NCI-H1694 (cell line): ENCODE measurements around the gene ZSCAN10.

Source experiments
- DNase-seq: peaks from one replicate; lab custom pipeline; 2025; lab: John Stamatoyannopoulos, UW

Gene ZSCAN10

DNA sequence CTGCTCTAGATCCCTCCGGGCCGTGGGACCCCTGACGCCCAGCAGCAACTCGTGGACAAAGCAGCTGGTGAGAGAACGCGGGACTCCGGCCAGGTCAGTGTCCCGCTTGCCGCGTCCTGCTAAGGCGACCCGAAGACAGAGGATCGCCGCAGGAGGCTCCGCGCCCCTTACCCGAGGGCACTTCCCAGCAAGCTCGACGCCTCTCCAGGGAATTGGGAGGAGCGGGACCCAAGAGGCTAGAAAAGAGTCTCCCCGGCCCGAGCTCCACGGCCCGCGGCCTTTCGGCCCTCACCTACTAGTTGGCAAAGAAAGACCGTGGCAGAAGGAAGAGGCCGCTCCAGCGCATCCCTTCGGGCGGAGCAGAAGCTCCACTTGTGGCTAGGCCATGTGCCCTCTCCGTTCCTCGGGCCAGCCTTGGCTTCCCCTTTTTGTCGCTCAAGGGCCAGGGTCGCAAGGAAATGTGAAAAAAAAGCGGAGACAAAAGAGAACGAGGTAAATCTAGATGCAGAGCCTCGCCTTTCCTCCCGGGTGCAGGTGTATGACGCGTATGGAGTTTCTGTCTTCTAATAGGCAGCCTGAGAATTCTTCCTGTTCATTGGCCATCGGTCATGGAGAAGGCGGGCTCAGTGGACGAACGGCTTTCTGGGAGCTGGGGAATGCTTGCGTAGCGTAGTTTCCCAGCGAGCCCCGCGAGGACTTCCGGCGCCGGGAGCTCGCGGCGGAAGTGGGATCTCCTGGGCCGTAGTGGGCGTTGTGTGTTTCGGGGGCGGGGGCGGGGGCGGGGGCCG, 35.4 kb upstream of the ZSCAN10 start, which contains the start of gene ZNF213:
TSS of gene ZNF213 (plus strand) at position 692 of the 788 bp plus-strand sequence. CDS start 2,252 bp downstream, outside the sequence.
- peak; percentile 97 for DNase-seq

DNA sequence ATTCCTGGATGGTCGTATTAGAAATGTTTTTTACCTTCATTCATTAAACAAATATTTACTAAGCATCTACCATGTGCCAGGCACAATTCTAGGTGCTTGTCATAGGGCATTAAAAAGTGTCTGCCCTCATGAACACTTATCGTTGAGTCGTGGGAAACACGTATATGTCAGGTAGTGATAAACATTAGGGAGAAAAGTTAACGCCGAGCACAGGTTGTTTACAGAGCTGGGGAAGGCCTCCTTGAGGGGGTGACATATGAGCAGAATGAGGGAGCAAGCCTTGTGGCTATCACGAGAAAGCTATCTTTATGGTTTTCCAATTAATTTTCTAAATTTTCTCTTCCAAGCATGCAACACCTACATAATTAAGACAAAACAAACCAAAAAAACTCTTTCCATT, 34.8 kb upstream of the ZSCAN10 start:
- DNase-seq, result no peak

DNA sequence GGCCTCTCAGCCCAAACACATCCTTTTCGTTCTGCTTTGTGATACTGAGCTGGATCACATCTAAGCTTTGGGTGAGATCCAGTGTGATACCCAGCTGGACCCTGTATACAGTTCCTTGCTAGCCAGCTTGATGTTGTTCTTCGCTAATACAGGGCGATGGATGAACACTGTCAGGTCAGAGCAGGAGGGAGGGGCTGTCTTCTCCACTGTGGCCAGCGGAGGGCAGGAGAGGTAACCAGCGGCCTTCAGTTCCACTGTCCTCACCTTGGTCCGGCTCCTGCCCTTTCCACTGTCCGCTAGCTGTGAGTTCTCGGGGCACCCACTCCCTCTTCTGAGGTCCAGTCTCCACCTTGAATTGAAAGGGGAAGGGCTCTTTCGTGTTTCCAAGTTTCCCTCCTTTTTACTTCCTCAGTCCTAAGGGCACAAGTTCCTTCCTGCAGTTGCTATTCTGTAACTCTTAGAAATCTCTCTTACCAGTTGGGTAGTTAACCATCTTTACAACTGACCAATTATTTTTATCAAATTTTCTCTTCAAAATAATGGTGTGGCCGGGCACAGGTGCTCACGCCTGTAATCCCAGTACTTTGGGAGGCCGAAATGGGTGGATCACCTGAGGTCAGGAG, 32.8 kb upstream of the ZSCAN10 start:
- no peak for DNase-seq

DNA sequence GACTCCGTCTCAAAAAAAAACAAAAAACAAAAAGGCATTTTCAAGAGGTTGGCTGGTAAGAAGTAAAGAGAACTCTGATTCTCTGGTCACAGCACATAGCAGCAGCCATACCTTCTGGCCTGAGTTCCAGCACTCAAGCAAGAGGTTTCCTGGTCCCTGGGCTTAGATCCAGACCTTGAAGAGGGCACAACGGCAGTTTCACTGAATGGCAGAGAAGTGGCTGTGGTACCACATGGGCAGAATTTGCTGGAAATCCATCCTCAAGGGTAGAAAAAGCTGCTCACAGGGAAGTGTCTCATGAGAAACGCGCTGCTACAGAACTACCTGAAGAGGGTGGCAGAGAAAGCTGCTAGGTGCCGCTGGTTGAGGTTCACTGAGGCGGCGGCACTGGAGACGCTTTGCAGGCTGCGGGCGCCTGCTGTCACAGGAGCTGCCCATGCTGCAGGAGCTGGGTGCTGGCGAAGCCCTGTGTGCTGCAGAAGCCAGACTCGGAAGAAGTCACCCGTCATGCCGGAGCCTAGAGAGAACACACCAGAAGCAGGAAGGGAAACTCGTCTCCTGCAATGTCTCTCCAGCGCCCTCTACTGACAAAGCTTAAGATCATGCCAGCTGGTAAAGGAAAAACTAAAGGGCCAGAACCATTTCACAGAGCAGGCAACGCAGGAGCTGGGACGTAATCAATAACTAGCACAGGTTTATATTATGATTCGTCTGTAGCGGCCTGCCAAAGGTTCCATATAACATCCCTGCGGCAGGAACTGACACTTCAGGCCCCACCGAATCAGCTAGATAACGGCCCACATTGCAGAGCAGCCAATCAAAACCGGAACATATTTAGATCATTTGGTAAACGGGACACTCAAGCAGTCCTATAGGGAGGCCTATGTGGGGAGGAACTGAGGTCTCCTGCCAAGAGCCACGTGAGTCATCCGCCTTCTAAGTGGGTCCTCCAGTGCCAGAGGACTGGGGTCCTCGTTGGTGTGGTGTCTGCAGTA, 30.3 kb upstream of the ZSCAN10 start:
- peak; percentile 80 for DNase-seq

DNA sequence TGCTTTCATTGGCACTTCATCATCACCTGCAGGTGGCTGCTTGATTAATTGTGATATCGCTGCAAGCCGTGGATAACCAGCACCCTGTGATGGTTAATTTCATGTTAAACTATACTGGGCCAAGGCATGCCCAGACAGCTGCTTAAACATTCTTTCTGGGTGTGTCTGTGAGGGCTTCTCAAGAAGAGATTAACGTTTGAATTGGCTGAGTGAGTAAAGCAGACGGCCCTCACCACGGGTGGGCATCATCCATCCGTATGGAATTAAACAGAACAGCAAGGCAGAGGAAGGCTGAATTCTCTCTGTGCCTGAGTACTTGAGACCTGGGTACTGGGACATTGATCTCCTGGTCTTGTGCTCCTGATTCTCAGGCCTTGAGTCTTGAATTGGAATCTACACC, 28.7 kb upstream of the ZSCAN10 start:
- no peak for DNase-seq

DNA sequence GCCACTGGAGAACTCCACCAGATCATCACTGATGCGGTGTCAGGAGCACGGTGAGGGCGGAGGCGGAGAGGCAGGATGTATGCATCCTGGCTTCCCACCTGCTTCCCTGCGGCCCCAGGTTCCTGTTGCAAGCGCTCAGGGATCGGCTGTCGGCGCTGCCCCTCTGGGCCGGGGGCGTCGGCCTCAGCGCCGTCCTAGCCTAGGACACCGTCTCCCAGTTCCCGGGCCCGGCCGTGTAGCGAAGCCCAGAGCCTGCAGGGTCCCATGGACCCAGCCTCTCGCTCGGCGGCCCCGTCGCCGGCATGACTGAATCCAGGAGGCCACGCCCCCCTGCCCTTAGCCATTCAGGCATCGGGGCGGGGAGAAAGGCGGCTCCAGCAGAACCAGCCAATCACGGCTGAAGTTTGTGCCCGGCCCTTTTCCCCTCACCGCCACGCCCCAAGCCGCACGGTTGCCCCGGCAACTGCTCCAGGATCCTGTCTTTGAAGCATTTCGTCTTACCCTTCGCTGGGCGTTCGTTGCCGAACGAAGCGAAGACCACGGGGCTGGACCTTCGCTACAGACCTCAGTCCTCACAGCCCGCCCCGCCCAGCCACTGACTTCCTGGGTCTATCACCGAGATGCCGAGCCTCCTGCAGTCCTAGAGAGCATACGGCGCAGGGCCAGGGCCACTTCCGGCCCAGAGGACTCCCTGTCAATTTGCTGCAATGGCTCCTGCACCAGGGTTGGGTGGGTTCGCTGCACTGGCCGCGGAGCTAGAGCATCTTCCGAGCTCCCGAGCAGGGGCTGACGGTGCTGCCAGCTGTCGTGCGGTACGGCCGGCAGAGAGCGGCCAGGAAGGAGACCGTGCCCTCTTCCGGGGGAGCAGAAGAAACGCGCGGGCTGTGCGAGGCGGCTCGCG, 25.1 kb upstream of the ZSCAN10 start:
- DNase-seq, result peak; percentile 89

DNA sequence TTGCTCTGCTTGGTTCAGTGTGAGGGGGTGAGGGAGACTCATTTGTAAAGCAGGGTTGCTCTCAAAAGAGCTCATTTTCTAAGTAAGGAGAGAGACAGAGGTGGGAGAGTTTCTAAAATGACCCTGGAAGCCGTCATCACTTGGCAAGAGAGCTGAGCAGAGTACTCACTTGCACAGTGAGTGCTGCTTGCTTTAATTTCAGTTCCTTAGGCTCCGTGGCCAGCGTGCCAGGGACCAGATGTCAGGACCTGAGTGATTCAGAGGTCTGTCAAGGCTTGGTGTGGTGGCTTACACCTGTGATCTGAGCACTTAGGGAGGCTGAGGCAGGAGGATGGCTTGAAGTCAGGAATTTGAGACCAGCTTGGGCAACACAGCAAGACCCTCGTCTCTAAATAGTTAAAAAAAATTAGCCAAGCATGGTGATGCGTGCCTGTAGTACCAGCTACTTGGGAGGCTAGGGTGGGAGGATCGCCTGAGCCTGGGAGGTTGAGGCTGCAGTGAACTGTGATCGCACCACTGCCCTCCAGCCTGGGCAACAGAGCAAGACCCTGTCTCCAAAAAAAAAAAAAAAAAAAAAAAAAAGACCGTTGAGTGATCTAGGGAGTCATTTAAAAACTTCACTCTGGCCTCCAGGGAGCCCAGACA, 24.0 kb upstream of the ZSCAN10 start:
- no peak for DNase-seq

DNA sequence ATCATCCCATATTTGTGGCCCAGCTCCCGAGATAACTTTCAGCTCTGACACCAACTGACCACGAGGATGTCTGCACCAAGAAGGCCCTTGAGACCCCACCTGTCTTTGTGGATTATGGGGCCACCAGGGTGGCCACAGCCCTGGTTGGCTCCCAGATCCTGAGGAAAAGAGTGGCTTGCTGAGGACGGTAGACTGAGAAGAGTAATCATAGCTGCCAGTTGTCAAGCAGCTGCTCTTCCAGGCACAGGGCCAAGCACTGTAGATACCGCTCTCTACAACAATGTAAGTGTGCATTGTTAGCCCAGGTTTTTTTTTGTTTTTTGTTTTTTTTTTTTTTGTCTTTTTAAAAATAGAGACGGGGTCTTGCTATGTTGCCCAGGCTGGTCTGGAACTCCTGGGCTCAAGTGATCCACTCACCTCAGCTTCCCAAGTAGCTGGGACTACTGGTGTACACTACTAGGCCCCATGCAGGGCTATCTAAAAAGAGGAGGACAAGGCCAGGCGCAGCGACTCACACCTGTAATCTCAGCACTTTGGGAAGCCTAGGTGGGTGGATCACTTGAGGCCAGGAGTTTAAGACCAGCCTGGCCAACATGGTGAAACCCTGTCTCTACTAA, 22.9 kb upstream of the ZSCAN10 start:
- peak; percentile 49 for DNase-seq

DNA sequence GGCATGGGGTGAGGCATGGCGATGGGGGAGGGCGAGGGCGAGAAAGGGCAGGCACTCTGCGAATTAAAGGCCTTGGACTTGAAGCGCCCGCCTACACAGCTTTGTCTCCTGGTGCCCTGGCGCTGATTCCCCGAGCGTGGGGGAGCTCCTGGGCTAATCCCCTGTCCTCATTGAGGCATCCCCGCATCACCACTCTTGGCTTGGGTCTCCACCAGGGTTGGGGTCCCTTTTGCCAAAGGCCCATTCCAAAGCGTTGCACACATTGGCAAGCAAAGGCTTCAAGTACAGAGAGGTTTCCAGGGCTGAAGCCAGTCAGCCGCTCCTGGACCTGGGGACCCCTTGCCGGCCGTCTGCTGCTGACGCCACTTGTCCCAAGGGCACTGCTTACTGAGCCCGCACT, 21.3 kb upstream of the ZSCAN10 start:
- no peak for DNase-seq

DNA sequence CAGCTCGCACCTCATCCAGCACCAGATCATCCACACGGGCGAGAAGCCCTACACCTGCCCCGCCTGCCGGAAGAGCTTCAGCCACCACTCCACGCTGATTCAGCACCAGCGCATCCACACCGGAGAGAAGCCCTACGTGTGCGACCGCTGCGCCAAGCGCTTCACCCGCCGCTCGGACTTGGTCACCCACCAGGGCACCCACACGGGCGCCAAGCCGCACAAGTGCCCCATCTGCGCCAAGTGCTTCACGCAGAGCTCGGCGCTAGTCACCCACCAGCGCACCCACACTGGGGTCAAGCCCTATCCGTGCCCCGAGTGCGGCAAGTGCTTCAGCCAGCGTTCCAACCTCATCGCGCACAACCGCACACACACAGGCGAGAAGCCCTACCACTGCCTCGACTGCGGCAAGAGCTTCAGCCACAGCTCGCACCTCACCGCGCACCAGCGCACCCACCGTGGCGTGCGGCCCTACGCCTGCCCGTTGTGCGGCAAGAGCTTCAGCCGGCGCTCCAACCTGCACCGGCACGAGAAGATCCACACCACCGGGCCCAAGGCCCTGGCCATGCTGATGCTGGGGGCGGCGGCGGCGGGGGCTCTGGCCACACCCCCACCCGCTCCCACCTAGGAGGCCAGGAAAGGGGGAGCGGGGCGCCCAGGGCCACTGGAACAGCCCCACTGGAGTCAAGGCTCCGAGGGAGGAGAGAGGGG, 20.8 kb upstream of the ZSCAN10 start:
- DNase-seq, result no peak

DNA sequence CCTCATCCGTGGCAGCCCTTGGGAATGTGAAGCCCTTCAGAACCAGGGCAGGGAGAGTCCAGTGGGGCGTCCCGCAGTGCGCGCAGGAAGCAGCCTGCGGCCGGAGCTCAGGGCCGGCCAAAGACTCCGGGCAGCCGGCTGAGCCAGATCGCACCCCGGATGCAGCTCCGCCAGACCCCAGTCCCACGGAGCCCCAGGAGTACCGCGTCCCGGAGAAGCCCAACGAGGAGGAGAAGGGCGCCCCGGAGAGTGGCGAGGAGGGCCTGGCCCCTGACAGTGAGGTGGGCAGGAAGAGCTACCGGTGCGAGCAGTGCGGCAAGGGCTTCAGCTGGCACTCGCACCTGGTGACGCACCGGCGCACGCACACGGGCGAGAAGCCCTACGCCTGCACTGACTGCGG, 20.2 kb upstream of the ZSCAN10 start:
- no peak for DNase-seq

DNA sequence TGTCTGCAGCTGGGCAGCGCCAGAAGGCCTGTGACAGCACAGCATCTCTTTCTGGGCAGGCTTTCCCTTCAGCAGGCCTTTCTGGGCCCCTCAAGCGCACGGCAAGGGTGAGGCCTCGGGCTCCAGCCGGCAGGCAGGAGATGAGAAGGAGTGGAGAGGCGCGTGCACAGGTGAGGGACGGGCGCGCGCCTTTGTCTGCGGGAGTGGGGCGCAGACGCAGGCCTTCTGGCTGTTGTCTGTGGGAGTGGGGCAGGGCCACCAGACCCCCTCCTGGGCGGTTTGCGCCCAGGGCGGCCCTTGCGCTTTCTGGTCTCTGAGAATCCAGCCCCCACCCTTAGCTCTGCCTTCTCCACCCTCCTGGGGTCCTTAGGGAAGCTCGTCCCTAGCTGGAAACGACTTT, 19.8 kb upstream of the ZSCAN10 start:
- DNase-seq, result no peak

DNA sequence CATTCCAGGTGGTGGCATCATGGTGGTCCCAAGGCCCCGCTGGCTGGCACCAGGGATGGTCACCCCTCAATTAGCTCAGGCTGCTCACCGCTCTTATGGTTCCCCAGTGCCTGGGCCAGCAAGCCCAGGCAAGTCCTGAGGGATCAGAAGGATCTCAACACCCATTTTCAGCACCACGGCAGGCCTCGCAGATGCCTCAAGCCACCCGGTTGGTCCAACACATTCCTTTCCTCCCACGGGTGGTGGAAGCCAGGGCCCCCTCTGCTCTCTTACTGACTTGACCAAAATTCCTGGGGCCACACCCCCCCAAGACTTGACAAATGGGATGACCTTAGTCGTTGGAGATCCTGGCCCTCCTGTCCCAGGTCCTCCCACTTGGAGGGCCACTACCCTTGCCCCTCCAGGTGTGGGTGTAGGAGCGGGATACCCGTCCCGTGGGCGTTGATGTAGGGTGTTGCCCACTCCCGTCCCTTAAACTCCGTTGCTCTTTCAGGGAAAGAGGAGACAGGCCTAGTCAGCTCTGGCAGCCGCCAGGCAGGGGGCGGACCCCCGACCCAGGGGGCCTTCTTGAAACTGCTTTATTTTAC, 19.2 kb upstream of the ZSCAN10 start:
- DNase-seq, result no peak

DNA sequence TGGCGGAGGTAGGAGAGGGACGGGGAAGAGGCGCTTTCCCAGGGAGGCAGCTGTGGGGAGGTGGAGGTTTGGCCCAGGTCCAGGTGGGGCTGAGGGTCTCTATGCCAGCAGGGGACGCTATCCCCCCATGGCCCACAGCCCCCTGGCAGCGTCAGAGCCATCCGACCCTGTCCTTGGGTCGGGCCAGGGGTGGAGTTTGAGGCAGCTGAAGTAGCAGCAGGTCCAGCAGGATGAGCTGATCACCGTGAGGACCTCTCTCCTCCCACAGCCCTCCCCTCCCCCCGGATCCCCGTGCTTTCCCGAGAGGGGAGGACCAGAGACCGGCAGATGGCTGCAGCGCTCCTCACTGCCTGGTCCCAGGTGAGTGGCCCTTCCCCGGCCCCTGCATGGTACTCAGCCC, 16.5 kb upstream of the ZSCAN10 start:
- DNase-seq, result no peak

DNA sequence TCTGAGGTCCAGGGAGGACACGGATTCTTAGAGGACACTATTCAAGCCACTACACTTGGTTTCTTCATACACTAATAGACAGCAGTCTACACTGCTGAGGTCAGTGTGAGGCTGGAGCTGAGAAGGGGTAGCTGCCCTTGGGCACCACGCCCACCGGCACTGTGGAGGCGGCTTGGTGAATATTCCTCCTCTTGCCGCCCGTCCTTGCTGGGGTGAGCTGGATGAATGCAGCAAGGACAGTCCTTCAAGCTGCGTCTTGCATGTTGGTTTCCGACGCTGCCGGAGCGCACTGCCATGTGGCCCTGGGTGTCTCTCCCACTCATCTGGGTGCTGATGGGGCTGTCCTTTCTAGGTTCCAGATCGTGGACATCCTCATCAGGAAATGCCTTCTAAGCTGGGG, 15.9 kb upstream of the ZSCAN10 start:
- DNase-seq, result no peak

DNA sequence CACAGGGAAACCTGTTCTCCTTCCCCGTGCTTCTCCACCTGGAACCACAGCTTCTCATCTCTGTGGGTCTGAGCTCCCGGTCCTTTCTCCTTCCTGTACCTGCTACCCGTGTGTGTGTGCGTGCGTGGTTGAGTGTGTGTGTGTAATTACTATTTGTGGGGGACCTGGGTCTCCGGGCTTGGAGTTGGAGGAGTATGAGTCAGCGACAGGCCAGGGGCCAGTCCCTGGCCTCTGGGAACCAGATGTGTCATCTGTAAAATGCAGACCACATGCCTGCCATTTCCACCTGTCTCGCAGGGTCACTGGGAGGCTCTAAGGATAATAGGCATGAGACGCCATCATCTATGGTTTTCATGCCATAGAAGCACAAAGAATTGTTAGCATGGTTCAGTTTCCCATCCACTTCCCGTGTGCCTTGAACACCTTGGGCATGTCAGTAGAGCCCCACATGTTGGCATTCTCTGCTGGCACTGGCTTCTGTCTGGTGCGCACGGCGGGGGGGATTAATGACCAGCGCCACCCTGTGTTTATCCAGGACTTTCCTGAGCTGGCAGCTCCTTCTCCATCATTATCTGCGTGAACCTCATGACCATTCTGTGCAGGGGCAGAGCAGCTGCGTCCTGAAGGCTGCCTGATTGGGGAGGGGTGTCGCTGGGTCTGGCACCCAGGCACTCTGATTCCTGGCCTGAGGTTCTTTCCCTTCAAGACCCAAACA, 14.8 kb upstream of the ZSCAN10 start:
- no peak for DNase-seq

DNA sequence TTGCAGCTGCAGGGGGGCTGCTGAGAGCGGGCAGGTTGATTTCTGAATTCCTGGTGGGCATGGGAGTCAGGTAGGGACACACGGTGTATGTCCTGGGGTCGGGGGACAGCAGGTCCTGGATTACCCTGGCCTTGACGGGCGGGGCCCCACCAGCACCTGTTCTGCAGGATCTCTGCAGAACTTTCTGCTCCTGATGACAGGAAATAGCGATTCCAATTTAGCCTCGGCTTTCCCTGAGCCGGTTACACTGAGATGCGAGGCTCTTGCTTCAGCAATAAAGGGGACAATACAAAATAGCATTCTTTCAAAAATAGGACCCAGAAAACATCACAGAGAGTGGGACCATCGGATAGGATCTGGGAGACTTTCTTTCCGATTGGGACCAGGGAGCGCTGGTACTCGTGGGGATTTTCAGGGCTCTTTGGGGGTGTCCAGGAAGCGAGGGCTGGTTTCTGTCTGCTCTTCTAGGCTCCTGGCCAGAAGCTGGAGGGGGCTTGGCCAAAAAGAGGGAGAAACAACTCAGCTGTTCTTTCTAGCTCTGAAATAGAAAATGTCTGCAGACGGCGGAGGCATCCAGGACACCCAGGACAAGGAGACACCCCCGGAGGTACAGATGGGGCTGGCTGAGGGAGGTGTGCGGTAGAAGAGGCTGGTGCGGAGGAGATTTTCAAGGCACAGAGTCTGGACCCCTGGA, 13.9 kb upstream of the ZSCAN10 start:
- no peak for DNase-seq
